HepG2 (cell line): ENCODE data around the gene TAP1. TPM values are rescaled to one million over a fixed set of nuclear protein-coding genes. Genes with fewer than 3 reads are reported as not detected.
A peak's percentile ranks its signal among the peaks of the same experiment; 100 is the strongest.

Source experiments
- DPF2 ChIP-seq: sonication (generic); formaldehyde crosslinking; IDR thresholded peaks from 2 replicates; pipeline ENCODE4 v1.4.0; 2020; ENCODE audit warnings: mild to moderate bottlenecking, low read depth, missing genetic modification reagents, borderline replicate concordance
- FOXC1 ChIP-seq: sonication (generic); formaldehyde crosslinking; IDR thresholded peaks from 2 replicates; pipeline ENCODE4 v1.8.0; 2022; ENCODE audit warnings: mild to moderate bottlenecking, missing genetic modification reagents, borderline replicate concordance
- KDM4B ChIP-seq: sonication (generic); formaldehyde crosslinking; IDR thresholded peaks from 2 replicates; pipeline ENCODE4 v1.4.0; 2020; ENCODE audit warnings: missing genetic modification reagents
- NFKB2 ChIP-seq: sonication (generic); formaldehyde crosslinking; IDR thresholded peaks from 2 replicates; pipeline ENCODE4 v1.4.0; 2020; ENCODE audit warnings: missing genetic modification reagents, borderline replicate concordance
- PREB ChIP-seq: sonication (generic); formaldehyde crosslinking; IDR thresholded peaks from 2 replicates; pipeline ENCODE4 v1.4.0; 2020; ENCODE audit warnings: missing genetic modification reagents
- SALL1 ChIP-seq: sonication (generic); formaldehyde crosslinking; IDR thresholded peaks from 2 replicates; pipeline ENCODE4 v1.8.0; 2022; ENCODE audit warnings: mild to moderate bottlenecking, missing genetic modification reagents
- ZBTB39 ChIP-seq: sonication (generic); formaldehyde crosslinking; IDR thresholded peaks from 2 replicates; pipeline ENCODE4 v1.5.0; 2020; ENCODE audit warnings: missing genetic modification reagents
- ZNF510 ChIP-seq: sonication (generic); formaldehyde crosslinking; IDR thresholded peaks from 2 replicates; pipeline ENCODE4 v1.4.0; 2020; ENCODE audit warnings: low read depth, mild to moderate bottlenecking, missing genetic modification reagents
- ZNF619 ChIP-seq: sonication (generic); formaldehyde crosslinking; IDR thresholded peaks from 2 replicates; pipeline ENCODE4 v1.4.0; 2020; ENCODE audit warnings: mild to moderate bottlenecking, missing genetic modification reagents
- ZNF703 ChIP-seq: sonication (generic); formaldehyde crosslinking; IDR thresholded peaks from 2 replicates; pipeline ENCODE4 v1.5.1; 2020; ENCODE audit warnings: missing genetic modification reagents, mild to moderate bottlenecking, moderate library complexity, borderline replicate concordance
- ZNF891 ChIP-seq: sonication (generic); formaldehyde crosslinking; IDR thresholded peaks from 2 replicates; pipeline ENCODE4 v1.5.0; 2020; ENCODE audit warnings: mild to moderate bottlenecking, missing genetic modification reagents
- ZSCAN21 ChIP-seq: sonication (generic); formaldehyde crosslinking; IDR thresholded peaks from 2 replicates; pipeline ENCODE4 v1.8.0; 2022; ENCODE audit warnings: mild to moderate bottlenecking, missing genetic modification reagents, moderate library complexity, borderline replicate concordance
- polyA plus RNA-seq, 8 experiments: library from polyadenylated mRNA; depleted of rRNA in 3 of 8; stranded (reverse) in 7 of 8; unstranded in 1 of 8; fragments of >200 nt; fragmentation: Illumina TruSeq in 4 of 8; extraction: Trizol in 4 of 8; gene quantifications; 2 replicates each; pipeline versions ENCODE4 v1.2.1 to v1.2.3, GENCODE V29; 2011 to 2016; ENCODE audit warnings: low read depth in 4 of 8, missing spikeins in 1 of 8, mixed read lengths in 1 of 8; ENCODE audit not compliant: insufficient read depth in 1 of 8
- total RNA-seq, 5 experiments: library from RNA; depleted of rRNA; stranded (reverse); fragments of >200 nt; fragmentation: Illumina TruSeq; extraction: Trizol; gene quantifications; 2 replicates each; pipeline ENCODE4 v1.2.3, GENCODE V29; 2016; ENCODE audit warnings: low read depth in 1 of 5
- TF ChIP-seq, protein P1 (sequence below): sonication (generic); formaldehyde crosslinking; IDR thresholded peaks from 2 replicates; pipeline ENCODE4 v1.4.0; 2020; ENCODE audit warnings: missing genetic modification reagents, mild to moderate bottlenecking, borderline replicate concordance
- TF ChIP-seq, protein P2 (sequence below): sonication (generic); formaldehyde crosslinking; IDR thresholded peaks from 2 replicates; pipeline ENCODE4 v1.4.0; 2020; ENCODE audit warnings: missing genetic modification reagents, mild to moderate bottlenecking, borderline replicate concordance
- TF ChIP-seq, protein P3 (sequence below), 2 experiments: sonication (generic) in 1 of 2; formaldehyde crosslinking in 1 of 2; IDR thresholded peaks; 2 replicates each; pipeline versions ENCODE4 v1.5.1 to v1.6.1; 2011 to 2020; ENCODE audit warnings: borderline replicate concordance in 1 of 2, low read depth in 1 of 2, low read length in 1 of 2, mild to moderate bottlenecking in 1 of 2, missing genetic modification reagents in 1 of 2, moderate library complexity in 1 of 2

Gene TAP1
- total and polyA plus RNA-seq, 2 of the 13 experiments (the other 11 are each of a cell fraction or from before 2014, with no cell fraction given), result 31.2 to 52.2 TPM

GRCh38 chr6:32843331-32843978, 10.0 kb downstream of the TAP1 start (continued):
- 0 out of 2 replicates have a peak, but pooled peaks have one; percentile 39 for TF ChIP-seq ZNF891
- TF ChIP-seq SALL1 (CRISPR knock-in tag), result peak; percentile 38
- 0 out of 2 replicates have a peak, but pooled peaks have one; percentile 55 for TF ChIP-seq FOXC1
- 0 out of 2 replicates have a peak, but pooled peaks have one; percentile 14 for TF ChIP-seq KDM4B (CRISPR knock-in tag)
- TF ChIP-seq, protein P1, sequence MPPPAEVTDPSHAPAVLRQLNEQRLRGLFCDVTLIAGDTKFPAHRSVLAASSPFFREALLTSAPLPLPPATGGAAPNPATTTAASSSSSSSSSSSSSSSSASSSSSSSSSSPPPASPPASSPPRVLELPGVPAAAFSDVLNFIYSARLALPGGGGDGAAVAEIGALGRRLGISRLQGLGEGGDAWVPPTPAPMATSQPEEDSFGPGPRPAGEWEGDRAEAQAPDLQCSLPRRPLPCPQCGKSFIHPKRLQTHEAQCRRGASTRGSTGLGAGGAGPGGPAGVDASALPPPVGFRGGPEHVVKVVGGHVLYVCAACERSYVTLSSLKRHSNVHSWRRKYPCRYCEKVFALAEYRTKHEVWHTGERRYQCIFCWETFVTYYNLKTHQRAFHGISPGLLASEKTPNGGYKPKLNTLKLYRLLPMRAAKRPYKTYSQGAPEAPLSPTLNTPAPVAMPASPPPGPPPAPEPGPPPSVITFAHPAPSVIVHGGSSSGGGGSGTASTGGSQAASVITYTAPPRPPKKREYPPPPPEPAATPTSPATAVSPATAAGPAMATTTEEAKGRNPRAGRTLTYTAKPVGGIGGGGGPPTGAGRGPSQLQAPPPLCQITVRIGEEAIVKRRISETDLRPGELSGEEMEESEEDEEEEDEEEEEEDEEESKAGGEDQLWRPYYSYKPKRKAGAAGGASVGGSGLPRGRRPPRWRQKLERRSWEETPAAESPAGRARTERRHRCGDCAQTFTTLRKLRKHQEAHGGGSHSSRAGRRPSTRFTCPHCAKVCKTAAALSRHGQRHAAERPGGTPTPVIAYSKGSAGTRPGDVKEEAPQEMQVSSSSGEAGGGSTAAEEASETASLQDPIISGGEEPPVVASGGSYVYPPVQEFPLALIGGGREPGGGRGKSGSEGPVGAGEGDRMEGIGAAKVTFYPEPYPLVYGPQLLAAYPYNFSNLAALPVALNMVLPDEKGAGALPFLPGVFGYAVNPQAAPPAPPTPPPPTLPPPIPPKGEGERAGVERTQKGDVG, result 0 out of 2 replicates have a peak, but pooled peaks have one; percentile 41
- TF ChIP-seq ZSCAN21 (CRISPR knock-in tag), result 0 out of 2 replicates have a peak, but pooled peaks have one; percentile 45
- TF ChIP-seq, protein P2, sequence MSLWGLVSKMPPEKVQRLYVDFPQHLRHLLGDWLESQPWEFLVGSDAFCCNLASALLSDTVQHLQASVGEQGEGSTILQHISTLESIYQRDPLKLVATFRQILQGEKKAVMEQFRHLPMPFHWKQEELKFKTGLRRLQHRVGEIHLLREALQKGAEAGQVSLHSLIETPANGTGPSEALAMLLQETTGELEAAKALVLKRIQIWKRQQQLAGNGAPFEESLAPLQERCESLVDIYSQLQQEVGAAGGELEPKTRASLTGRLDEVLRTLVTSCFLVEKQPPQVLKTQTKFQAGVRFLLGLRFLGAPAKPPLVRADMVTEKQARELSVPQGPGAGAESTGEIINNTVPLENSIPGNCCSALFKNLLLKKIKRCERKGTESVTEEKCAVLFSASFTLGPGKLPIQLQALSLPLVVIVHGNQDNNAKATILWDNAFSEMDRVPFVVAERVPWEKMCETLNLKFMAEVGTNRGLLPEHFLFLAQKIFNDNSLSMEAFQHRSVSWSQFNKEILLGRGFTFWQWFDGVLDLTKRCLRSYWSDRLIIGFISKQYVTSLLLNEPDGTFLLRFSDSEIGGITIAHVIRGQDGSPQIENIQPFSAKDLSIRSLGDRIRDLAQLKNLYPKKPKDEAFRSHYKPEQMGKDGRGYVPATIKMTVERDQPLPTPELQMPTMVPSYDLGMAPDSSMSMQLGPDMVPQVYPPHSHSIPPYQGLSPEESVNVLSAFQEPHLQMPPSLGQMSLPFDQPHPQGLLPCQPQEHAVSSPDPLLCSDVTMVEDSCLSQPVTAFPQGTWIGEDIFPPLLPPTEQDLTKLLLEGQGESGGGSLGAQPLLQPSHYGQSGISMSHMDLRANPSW (CRISPR knock-in tag), result no peak
- no peak for TF ChIP-seq ZNF703 (CRISPR knock-in tag)
- TF ChIP-seq, protein P3, sequence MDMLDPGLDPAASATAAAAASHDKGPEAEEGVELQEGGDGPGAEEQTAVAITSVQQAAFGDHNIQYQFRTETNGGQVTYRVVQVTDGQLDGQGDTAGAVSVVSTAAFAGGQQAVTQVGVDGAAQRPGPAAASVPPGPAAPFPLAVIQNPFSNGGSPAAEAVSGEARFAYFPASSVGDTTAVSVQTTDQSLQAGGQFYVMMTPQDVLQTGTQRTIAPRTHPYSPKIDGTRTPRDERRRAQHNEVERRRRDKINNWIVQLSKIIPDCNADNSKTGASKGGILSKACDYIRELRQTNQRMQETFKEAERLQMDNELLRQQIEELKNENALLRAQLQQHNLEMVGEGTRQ (IDR thresholded peaks at IDR 0.05; ENCODE audit: low read depth, low read length), result no peak
- TF ChIP-seq, protein P3 (CRISPR knock-in tag; IDR thresholded peaks at IDR 0.05; ENCODE audit: borderline replicate concordance), result no peak
- TF ChIP-seq ZNF510, result no peak
- peak; percentile 74; the same call in 1 of the 2 replicates for TF ChIP-seq ZNF619 (CRISPR knock-in tag)
- peak; percentile 14; the same call in 1 of the 2 replicates for TF ChIP-seq PREB (CRISPR knock-in tag)
- 0 out of 2 replicates have a peak, but pooled peaks have one; percentile 22 for TF ChIP-seq DPF2
- TF ChIP-seq NFKB2, result peak; percentile 66; the same call in 1 of the 2 replicates
- TF ChIP-seq ZBTB39 (CRISPR knock-in tag), result 0 out of 2 replicates have a peak, but pooled peaks have one; percentile 16
